A673 (cell line): Measurements from ENCODE around the gene DLG4. TPM values are rescaled to one million over a fixed set of nuclear protein-coding genes. Genes with fewer than 3 reads are reported as not detected.

Experiments
- BruUV-seq: library from RNA; stranded (reverse); fragments of 400-500 nt; replicated peaks from 2 replicates; lab custom pipeline; 2021; lab: Mats Ljungman, UMichigan
- CTCF ChIA-PET: fragments of 300-600 bp; sonication (Branson Sonifier 250); formaldehyde crosslinking; loops from one replicate; lab custom pipeline; 2022; ENCODE audit warnings: antibody characterized with exemption; lab: Charles Lee
- POLR2A ChIA-PET: fragments of 300-600 bp; sonication (Branson Sonifier 250); formaldehyde crosslinking; loops from one replicate; lab custom pipeline; 2022; ENCODE audit warnings: antibody characterized with exemption; ENCODE audit not compliant: low non-redundant PET; lab: Charles Lee
- DNase-seq: peaks from one replicate; pipeline ENCODE4 v3.0.0-alpha.2; 2015; ENCODE audit warnings: low spot score
- H3K27ac ChIP-seq: fragments of 200-600 bp; sonication (generic); 2 replicates; pipeline ENCODE4 v1.5.1; 2016; ENCODE audit warnings: mixed run types, low read depth, mild to moderate bottlenecking, mixed read lengths, antibody characterized with exemption, low read length; ENCODE audit not compliant: poor library complexity, severe bottlenecking
- H3K27me3 ChIP-seq: fragments of 200-600 bp; sonication (generic); replicated peaks from 2 replicates; pipeline ENCODE4 v1.6.1; 2017; ENCODE audit warnings: mixed run types, low read depth, mild to moderate bottlenecking, mixed read lengths, antibody characterized with exemption, low read length; ENCODE audit not compliant: insufficient read depth, poor library complexity
- H3K36me3 ChIP-seq: fragments of 200-600 bp; sonication (generic); 2 replicates; pipeline ENCODE4 v1.6.1; 2016; ENCODE audit warnings: mixed run types, mild to moderate bottlenecking, mixed read lengths, antibody characterized with exemption, low read length; ENCODE audit not compliant: insufficient read depth, poor library complexity, severe bottlenecking
- H3K4me1 ChIP-seq: fragments of 200-600 bp; sonication (generic); 2 replicates; pipeline ENCODE4 v1.6.1; 2017; ENCODE audit warnings: mixed run types, mild to moderate bottlenecking, mixed read lengths, antibody characterized with exemption, low read length; ENCODE audit not compliant: insufficient read depth, poor library complexity, severe bottlenecking
- H3K4me3 ChIP-seq: fragments of 200-600 bp; sonication (generic); 2 replicates; pipeline ENCODE4 v1.5.1; 2016; ENCODE audit warnings: low read depth, mixed run types, mild to moderate bottlenecking, mixed read lengths, low read length; ENCODE audit not compliant: poor library complexity, severe bottlenecking
- H3K9me3 ChIP-seq: fragments of 200-600 bp; sonication (generic); 2 replicates; pipeline ENCODE4 v1.6.1; 2016; ENCODE audit warnings: mixed run types, low read depth, mild to moderate bottlenecking, mixed read lengths, antibody characterized with exemption, low read length; ENCODE audit not compliant: poor library complexity, severe bottlenecking
- CTCF ChIP-seq: fragments of 300-800, 200-600 bp; sonication (generic); conservative IDR thresholded peaks from 2 replicates; pipeline ENCODE4 v1.5.1; 2017; ENCODE audit warnings: low read depth, mild to moderate bottlenecking, antibody characterized with exemption, low read length, moderate library complexity, mixed read lengths
- EZH2 ChIP-seq: fragments of 200-600 bp; sonication (generic); IDR thresholded peaks from 2 replicates; pipeline ENCODE4 v1.6.1; 2017; ENCODE audit warnings: borderline replicate concordance, low read depth, mild to moderate bottlenecking, mixed read lengths, antibody characterized with exemption, low read length; ENCODE audit not compliant: poor library complexity, severe bottlenecking
- intact Hi-C: fragments of 100-400 bp; cut with micrococcal nuclease; formaldehyde crosslinking; loops from one replicate; pipeline ENCODE4 v1.10.0; 2022; ENCODE audit not compliant: unreplicated experiment
- total RNA-seq: library from RNA; stranded (reverse); gene quantifications from 2 replicates; pipeline ENCODE4 v1.2.3, GENCODE V29; 2021

The DLG4 gene
- total RNA-seq, 1 experiment from 2014 or later, result 74.7 TPM

- TF ChIP-seq EZH2 (no peak), CTCF (no peak)
- POLR2A ChIA-PET, result no interaction called here
- Histone ChIP-seq H3K4me1 (no peaks in the 10 kb centered on the region), H3K27ac (no peak overlapping the region), H3K36me3 (no peaks in the 10 kb centered on the region), H3K27me3 (no peaks in the 10 kb centered on the region), H3K4me3 (no peak overlapping the region), H3K9me3 (no peaks in the 10 kb centered on the region)
- no TSS peak for BruUV-seq
- intact Hi-C loops, result no loop called here
- DNase-seq, result no peak
- CTCF ChIA-PET, result no interaction called here
Measured at GRCh38 chr17:7144213-7144612, 75.4 kb downstream of the DLG4 start.

GRCh38 chr17:7141824-7142223 is 77.8 kb downstream of the DLG4 start:
- intact Hi-C loops, result no loop called here
- Histone ChIP-seq H3K9me3 (no peaks in the 10 kb centered on the region), H3K4me3 (no peak overlapping the region), H3K36me3 (no peaks in the 10 kb centered on the region), H3K4me1 (no peaks in the 10 kb centered on the region), H3K27ac (no peak overlapping the region), H3K27me3 (no peaks in the 10 kb centered on the region)
- no peak for DNase-seq
- TF ChIP-seq CTCF (no peak), EZH2 (no peak)
- BruUV-seq, result no TSS peak
- CTCF ChIA-PET, result no interaction called here
- POLR2A ChIA-PET, result interaction anchor here (0.7 kb wide), 1 partner anchor 42 kb away, joined by 3 read pairs; no protein-coding TSS in a partner anchor

GRCh38 chr17:7139400-7139799 is 80.2 kb downstream of the DLG4 start:
- no TSS peak for BruUV-seq
- TF ChIP-seq EZH2, result no peak
- no peak for TF ChIP-seq CTCF
- no peaks in the 10 kb centered on the region for H3K9me3 ChIP-seq
- no peak for DNase-seq
- H3K4me1 ChIP-seq, result no peaks in the 10 kb centered on the region
- CTCF ChIA-PET, result no interaction called here
- POLR2A ChIA-PET, result no interaction called here
- intact Hi-C loops, result loop anchor here (5.0 kb wide), 2 partner anchors 33 to 227 kb away; no protein-coding TSS in a partner anchor
- no peaks in the 10 kb centered on the region for H3K27me3 ChIP-seq
- no peak overlapping the region for H3K27ac ChIP-seq
- H3K36me3 ChIP-seq, result no peaks in the 10 kb centered on the region
- H3K4me3 ChIP-seq, result no peak overlapping the region
